Fibroblast of lung (primary cell): Measurements from ENCODE around the gene PTPRH.

Experiments
- CTCF ChIP-seq, 2 donors: IDR thresholded peaks in 1 of 2; conservative IDR thresholded peaks in 1 of 2; 1 replicate in 1 of 2; 2 replicates in 1 of 2; pipeline ENCODE4 v1.5.1; 2011 to 2012; ENCODE audit warnings: low read length in 2 of 2, control low read depth in 1 of 2, inconsistent platforms in 1 of 2, low read depth in 1 of 2, mild to moderate bottlenecking in 1 of 2
- EZH2 ChIP-seq: IDR thresholded peaks from 2 replicates; pipeline ENCODE4 v1.5.1; 2012; ENCODE audit warnings: low read length, control low read depth, mild to moderate bottlenecking; ENCODE audit errors: missing control alignments

- no peak for TF ChIP-seq CTCF (conservative IDR thresholded peaks at IDR 0.05 in 1 of 2, IDR thresholded peaks at IDR 0.05 in 1 of 2; ENCODE audit: low read depth in 1 of 2, low read length in 2 of 2)
- TF ChIP-seq EZH2 = no peak
Measured at GRCh38 chr19:55228403-55229031, 19.2 kb upstream of the PTPRH start, which contains the start of gene TMEM86B.
